ENCODE results near the gene MN1.

GRCh38 chr22:27786291-27786932 is 15.1 kb downstream of the MN1 start:
- TF ChIP-seq POLR2AphosphoS5 (IDR thresholded peaks at IDR 0.05; ENCODE audit: borderline replicate concordance, low read depth, low read length) = no peak
- TF ChIP-seq EZH2 (IDR thresholded peaks at IDR 0.05) = no peak
